ENCODE data around the gene ARHGAP19. TPM values are rescaled to one million over a fixed set of nuclear protein-coding genes. Genes with fewer than 3 reads are reported as not detected.

ARHGAP19 gene
- total and polyA plus RNA-seq, 2 donors (not counting 1 experiment from before 2014, with no cell fraction given) = 5.6 to 7.4 TPM

DNA sequence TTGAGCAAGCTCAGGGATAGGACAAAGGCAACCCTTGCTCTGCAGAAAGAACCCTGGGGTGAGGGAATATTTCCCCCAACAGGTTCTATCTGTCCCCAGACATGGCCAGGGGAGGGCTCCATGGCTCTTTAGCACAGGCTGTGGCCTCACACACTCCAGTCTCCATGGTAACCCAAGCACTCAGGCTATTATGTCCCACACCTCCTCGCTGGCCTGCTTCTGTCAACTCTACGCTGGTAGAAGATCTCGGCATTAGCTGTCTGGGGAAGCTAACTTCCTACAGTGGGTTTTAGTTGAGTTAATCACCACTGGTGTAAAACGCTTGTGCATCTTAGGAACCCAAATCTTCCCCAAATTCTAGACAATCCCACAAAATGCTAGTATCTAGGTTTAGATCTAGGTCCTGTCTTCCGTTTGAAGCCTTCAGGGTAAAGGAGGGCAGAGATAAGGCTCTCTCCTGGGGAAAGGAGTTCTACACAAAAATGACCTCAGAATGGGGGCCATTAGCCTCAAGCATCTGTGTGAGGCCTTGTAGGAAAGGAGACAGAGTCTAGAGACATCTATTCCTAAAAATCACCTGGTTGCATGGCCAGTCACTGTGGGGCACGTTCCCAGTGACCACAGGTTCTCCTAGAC is 70.0 kb downstream of the ARHGAP19 start:
- Histone ChIP-seq H3K27ac (ENCODE audit: insufficient read depth, low read length) (no peak overlapping the region), H3K9ac (ENCODE audit: insufficient read depth, low read length) (no peak overlapping the region), H3K4me3 (replicated peaks in 1 of 4; ENCODE audit: control extremely low read depth in 1 of 4, insufficient read depth in 1 of 4, low read depth in 3 of 4, low read length in 4 of 4) (no peak overlapping the region), H3K79me2 (ENCODE audit: control insufficient read depth, insufficient read depth, low read length) (no peaks in the 10 kb centered on the region), H3K4me1 (ENCODE audit: control insufficient read depth, extremely low read depth, insufficient read depth, low read length) (peaks cover 3% of the 10 kb centered on the region), H3K4me2 (ENCODE audit: extremely low read depth, insufficient read depth, low read length) (no peak overlapping the region), H3K36me3 (ENCODE audit: control insufficient read depth, insufficient read depth, low read length) (no peaks in the 10 kb centered on the region), H3K9me3 (ENCODE audit: control insufficient read depth, insufficient read depth, low read depth, low read length) (no peaks in the 10 kb centered on the region), H2AFZ (ENCODE audit: low read length) (no peak overlapping the region), H3K27me3 (ENCODE audit: control insufficient read depth, insufficient read depth, low read length) (no peaks in the 10 kb centered on the region), H4K20me1 (ENCODE audit: control insufficient read depth, extremely low read depth, insufficient read depth, low read length) (no peaks in the 10 kb centered on the region)
- no peak for DNase-seq (ENCODE audit: low read depth in 2 of 2)
- TF ChIP-seq, protein P1, sequence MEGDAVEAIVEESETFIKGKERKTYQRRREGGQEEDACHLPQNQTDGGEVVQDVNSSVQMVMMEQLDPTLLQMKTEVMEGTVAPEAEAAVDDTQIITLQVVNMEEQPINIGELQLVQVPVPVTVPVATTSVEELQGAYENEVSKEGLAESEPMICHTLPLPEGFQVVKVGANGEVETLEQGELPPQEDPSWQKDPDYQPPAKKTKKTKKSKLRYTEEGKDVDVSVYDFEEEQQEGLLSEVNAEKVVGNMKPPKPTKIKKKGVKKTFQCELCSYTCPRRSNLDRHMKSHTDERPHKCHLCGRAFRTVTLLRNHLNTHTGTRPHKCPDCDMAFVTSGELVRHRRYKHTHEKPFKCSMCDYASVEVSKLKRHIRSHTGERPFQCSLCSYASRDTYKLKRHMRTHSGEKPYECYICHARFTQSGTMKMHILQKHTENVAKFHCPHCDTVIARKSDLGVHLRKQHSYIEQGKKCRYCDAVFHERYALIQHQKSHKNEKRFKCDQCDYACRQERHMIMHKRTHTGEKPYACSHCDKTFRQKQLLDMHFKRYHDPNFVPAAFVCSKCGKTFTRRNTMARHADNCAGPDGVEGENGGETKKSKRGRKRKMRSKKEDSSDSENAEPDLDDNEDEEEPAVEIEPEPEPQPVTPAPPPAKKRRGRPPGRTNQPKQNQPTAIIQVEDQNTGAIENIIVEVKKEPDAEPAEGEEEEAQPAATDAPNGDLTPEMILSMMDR (conservative IDR thresholded peaks at IDR 0.05 in 1 of 2, IDR thresholded peaks at IDR 0.05 in 1 of 2; ENCODE audit: low read depth in 1 of 2, low read length in 2 of 2) = no peak
- no peak for TF ChIP-seq EZH2 (IDR thresholded peaks at IDR 0.05; ENCODE audit: low read length, missing control alignments)

DNA sequence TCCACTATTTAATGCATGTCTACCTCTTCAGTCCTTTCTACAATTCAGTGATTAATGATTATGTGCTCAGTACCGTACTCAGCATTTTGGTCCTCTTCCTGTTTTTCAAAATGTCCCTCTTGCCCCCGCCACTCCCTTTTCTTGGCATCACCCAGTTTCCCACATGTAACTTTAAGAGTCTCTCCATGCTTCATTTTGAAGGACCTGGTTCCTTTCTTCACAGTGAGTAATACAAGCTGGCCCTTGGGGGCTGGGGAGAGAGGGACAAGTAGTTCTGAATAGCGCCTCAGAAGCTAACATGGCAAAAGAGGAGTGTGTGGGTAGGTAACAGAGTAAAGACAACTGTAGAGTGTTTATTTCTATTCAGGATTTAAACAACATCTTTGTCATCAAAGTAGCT is 72.1 kb downstream of the ARHGAP19 start:
- TF ChIP-seq, protein P1 (conservative IDR thresholded peaks at IDR 0.05 in 1 of 2, IDR thresholded peaks at IDR 0.05 in 1 of 2; ENCODE audit: low read depth in 1 of 2, low read length in 2 of 2) = no peak
- TF ChIP-seq EZH2 (IDR thresholded peaks at IDR 0.05; ENCODE audit: low read length, missing control alignments) = no peak
- no peak overlapping the region for H2AFZ ChIP-seq (ENCODE audit: low read length)
- DNase-seq (ENCODE audit: low read depth in 2 of 2) = no peak
- H3K4me3 ChIP-seq (replicated peaks in 1 of 4; ENCODE audit: control extremely low read depth in 1 of 4, insufficient read depth in 1 of 4, low read depth in 3 of 4, low read length in 4 of 4) = no peak overlapping the region
- H3K4me1 ChIP-seq (ENCODE audit: control insufficient read depth, extremely low read depth, insufficient read depth, low read length) = peaks cover 3% of the 10 kb centered on the region
- H3K9ac ChIP-seq (ENCODE audit: insufficient read depth, low read length) = no peak overlapping the region
- H3K4me2 ChIP-seq (ENCODE audit: extremely low read depth, insufficient read depth, low read length) = no peak overlapping the region
- no peaks in the 10 kb centered on the region for H3K9me3 ChIP-seq (ENCODE audit: control insufficient read depth, insufficient read depth, low read depth, low read length)
- H4K20me1 ChIP-seq (ENCODE audit: control insufficient read depth, extremely low read depth, insufficient read depth, low read length) = no peaks in the 10 kb centered on the region
- no peaks in the 10 kb centered on the region for H3K27me3 ChIP-seq (ENCODE audit: control insufficient read depth, insufficient read depth, low read length)
- H3K36me3 ChIP-seq (ENCODE audit: control insufficient read depth, insufficient read depth, low read length) = no peaks in the 10 kb centered on the region
- H3K79me2 ChIP-seq (ENCODE audit: control insufficient read depth, insufficient read depth, low read length) = no peaks in the 10 kb centered on the region
- no peak overlapping the region for H3K27ac ChIP-seq (ENCODE audit: insufficient read depth, low read length)

DNA sequence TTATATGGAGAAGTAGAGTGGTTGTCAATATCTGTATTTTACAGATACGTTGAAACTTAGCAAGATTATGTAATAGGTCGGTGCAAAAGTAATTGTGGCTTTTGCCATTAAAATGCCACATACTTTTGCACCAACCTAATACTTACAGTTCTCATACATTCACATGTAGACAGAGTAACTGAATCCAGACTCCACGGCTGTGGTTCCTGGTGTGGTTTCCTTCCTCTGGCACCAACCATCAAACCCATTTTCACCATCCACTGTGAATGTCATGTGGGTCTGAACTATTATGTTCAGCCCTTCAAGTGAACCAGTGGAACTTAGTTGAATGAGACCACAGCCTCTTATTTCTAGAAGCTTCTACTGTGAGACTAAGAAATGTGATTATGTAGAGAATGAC is 75.1 kb downstream of the ARHGAP19 start:
- no peaks in the 10 kb centered on the region for H4K20me1 ChIP-seq (ENCODE audit: control insufficient read depth, extremely low read depth, insufficient read depth, low read length)
- H3K27ac ChIP-seq (ENCODE audit: insufficient read depth, low read length) = no peak overlapping the region
- TF ChIP-seq, protein P1 (conservative IDR thresholded peaks at IDR 0.05 in 1 of 2, IDR thresholded peaks at IDR 0.05 in 1 of 2; ENCODE audit: low read depth in 1 of 2, low read length in 2 of 2) = no peak
- no peak for TF ChIP-seq EZH2 (IDR thresholded peaks at IDR 0.05; ENCODE audit: low read length, missing control alignments)
- no peak overlapping the region for H3K4me2 ChIP-seq (ENCODE audit: extremely low read depth, insufficient read depth, low read length)
- no peak for DNase-seq (ENCODE audit: low read depth in 2 of 2)
- H3K9me3 ChIP-seq (ENCODE audit: control insufficient read depth, insufficient read depth, low read depth, low read length) = no peaks in the 10 kb centered on the region
- H2AFZ ChIP-seq (ENCODE audit: low read length) = no peak overlapping the region
- no peak overlapping the region for H3K9ac ChIP-seq (ENCODE audit: insufficient read depth, low read length)
- H3K79me2 ChIP-seq (ENCODE audit: control insufficient read depth, insufficient read depth, low read length) = no peaks in the 10 kb centered on the region
- H3K4me3 ChIP-seq (replicated peaks in 1 of 4; ENCODE audit: control extremely low read depth in 1 of 4, insufficient read depth in 1 of 4, low read depth in 3 of 4, low read length in 4 of 4) = no peak overlapping the region
- H3K36me3 ChIP-seq (ENCODE audit: control insufficient read depth, insufficient read depth, low read length) = no peaks in the 10 kb centered on the region
- peaks cover 3% of the 10 kb centered on the region for H3K4me1 ChIP-seq (ENCODE audit: control insufficient read depth, extremely low read depth, insufficient read depth, low read length)
- no peaks in the 10 kb centered on the region for H3K27me3 ChIP-seq (ENCODE audit: control insufficient read depth, insufficient read depth, low read length)
